IMR-90 (cell line): ENCODE results near the gene ZC3HAV1L. TPM values are rescaled to one million over a fixed set of nuclear protein-coding genes. Genes with fewer than 3 reads are reported as not detected.

Experiments used
- ATAC-seq: fragments of 200-7000 bp; cut with Tn5 transposase; 2 replicates; pipeline ENCODE4 v1.9.1; 2020; ENCODE audit warnings: low read depth, mild to moderate bottlenecking, moderate library complexity
- Bru-seq: library from RNA; stranded (reverse); fragments of 400-500 nt; gene quantifications from one replicate; lab custom pipeline; 2021; lab: Mats Ljungman, UMichigan
- BruChase-seq, 2 experiments: library from RNA; stranded (reverse); fragments of 400-500 nt; gene quantifications; one replicate each; lab custom pipeline; 2021; lab: Mats Ljungman, UMichigan
- BruUV-seq: library from RNA; stranded (reverse); fragments of 400-500 nt; replicated peaks from 2 replicates; lab custom pipeline; 2021; lab: Mats Ljungman, UMichigan
- CTCF ChIA-PET: fragments of 300-600 bp; formaldehyde crosslinking; extraction: SDS; loops from one replicate; lab custom pipeline; 2021; ENCODE audit warnings: antibody characterized with exemption; lab: Yijun Ruan, JAX
- POLR2A ChIA-PET: fragments of 300-600 bp; sonication (Branson Sonifier 250); formaldehyde crosslinking; loops from one replicate; lab custom pipeline; 2022; ENCODE audit warnings: antibody characterized with exemption; ENCODE audit not compliant: unreplicated experiment; lab: Charles Lee
- DNase-seq: peaks from one replicate; pipeline ENCODE4 v3.0.0; 2013
- H2AFZ ChIP-seq: replicated peaks from 2 replicates; pipeline ENCODE3; 2013; ENCODE audit warnings: low read length, mild to moderate bottlenecking; ENCODE audit not compliant: poor library complexity
- H2AK5ac ChIP-seq: 2 replicates; pipeline ENCODE4 v1.6.1; 2013; ENCODE audit warnings: low read depth, low read length, inconsistent platforms
- H2AK9ac ChIP-seq: replicated peaks from 2 replicates; pipeline ENCODE3; 2013; ENCODE audit warnings: mild to moderate bottlenecking, low read depth, low read length, moderate library complexity; ENCODE audit not compliant: poor library complexity
- H2BK120ac ChIP-seq: 2 replicates; pipeline ENCODE4 v1.6.1; 2013; ENCODE audit warnings: low read depth, low read length, inconsistent platforms
- H2BK15ac ChIP-seq: 3 replicates; pipeline ENCODE4 v1.6.1; 2013; ENCODE audit warnings: low read depth, low read length, inconsistent platforms
- H2BK20ac ChIP-seq: 2 replicates; pipeline ENCODE4 v1.6.1; 2013; ENCODE audit warnings: low read depth, mild to moderate bottlenecking, inconsistent platforms, low read length, moderate library complexity
- H2BK5ac ChIP-seq: 2 replicates; pipeline ENCODE4 v1.6.1; 2013; ENCODE audit warnings: mild to moderate bottlenecking, low read depth, low read length, inconsistent platforms; ENCODE audit not compliant: poor library complexity, severe bottlenecking
- H3K14ac ChIP-seq: replicated peaks from 2 replicates; pipeline ENCODE4 v1.6.1; 2013; ENCODE audit warnings: low read depth, low read length, inconsistent platforms
- H3K18ac ChIP-seq: 2 replicates; pipeline ENCODE4 v1.6.1; 2013; ENCODE audit warnings: low read depth, low read length, control low read depth
- H3K23ac ChIP-seq: 2 replicates; pipeline ENCODE4 v1.6.1; 2013; ENCODE audit warnings: low read depth, low read length, inconsistent platforms
- H3K27ac ChIP-seq: 2 replicates; pipeline ENCODE4 v1.5.1; 2013; ENCODE audit warnings: mild to moderate bottlenecking, control low read depth, low read length; ENCODE audit not compliant: insufficient read depth
- H3K27me3 ChIP-seq: 2 replicates; pipeline ENCODE4 v1.6.1; 2013; ENCODE audit warnings: low read length; ENCODE audit not compliant: control insufficient read depth, insufficient read depth
- H3K36me3 ChIP-seq: 2 replicates; pipeline ENCODE4 v1.6.1; 2013; ENCODE audit warnings: low read length, mixed read lengths; ENCODE audit not compliant: control insufficient read depth, insufficient read depth
- H3K4ac ChIP-seq: 2 replicates; pipeline ENCODE4 v1.6.1; 2013; ENCODE audit warnings: low read depth, low read length, inconsistent platforms
- H3K4me1 ChIP-seq: 2 replicates; pipeline ENCODE4 v1.6.1; 2013; ENCODE audit warnings: low read length, mixed read lengths; ENCODE audit not compliant: control insufficient read depth, insufficient read depth
- H3K4me2 ChIP-seq: 2 replicates; pipeline ENCODE4 v1.6.1; 2013; ENCODE audit warnings: low read depth, mild to moderate bottlenecking, control low read depth, low read length, moderate library complexity
- H3K4me3 ChIP-seq: 2 replicates; pipeline ENCODE4 v1.5.1; 2013; ENCODE audit warnings: low read depth, mild to moderate bottlenecking, control low read depth, low read length, moderate library complexity; ENCODE audit not compliant: insufficient read depth
- H3K56ac ChIP-seq: 2 replicates; pipeline ENCODE4 v1.6.1; 2013; ENCODE audit warnings: low read length, inconsistent platforms; ENCODE audit not compliant: insufficient read depth; ENCODE audit errors: extremely low read depth
- H3K79me1 ChIP-seq, 2 experiments: 2 replicates each; pipeline ENCODE4 v1.6.1; 2013; ENCODE audit warnings: low read length in 2 of 2, inconsistent platforms in 1 of 2, low read depth in 1 of 2
- H3K9ac ChIP-seq: 2 replicates; pipeline ENCODE4 v1.6.1; 2013; ENCODE audit warnings: low read depth, low read length, control low read depth
- H3K9me1 ChIP-seq: 2 replicates; pipeline ENCODE4 v1.6.1; 2013; ENCODE audit warnings: low read length, inconsistent platforms; ENCODE audit not compliant: insufficient read depth
- H3K9me3 ChIP-seq: 2 replicates; pipeline ENCODE4 v1.6.1; 2013; ENCODE audit warnings: low read length; ENCODE audit not compliant: control insufficient read depth, insufficient read depth
- H4K20me1 ChIP-seq: 2 replicates; pipeline ENCODE4 v1.6.1; 2013; ENCODE audit warnings: low read length, inconsistent platforms; ENCODE audit not compliant: insufficient read depth
- H4K5ac ChIP-seq: 2 replicates; pipeline ENCODE4 v1.6.1; 2013; ENCODE audit warnings: mild to moderate bottlenecking, low read depth, low read length, control low read depth
- H4K8ac ChIP-seq, 2 experiments: 2 replicates each; pipeline ENCODE4 v1.6.1; 2013; ENCODE audit warnings: low read depth in 2 of 2, low read length in 2 of 2, control low read depth in 1 of 2, inconsistent platforms in 1 of 2
- H4K91ac ChIP-seq: 2 replicates; pipeline ENCODE4 v1.6.1; 2013; ENCODE audit warnings: low read depth, low read length, inconsistent platforms; ENCODE audit not compliant: insufficient read depth
- CHD1 ChIP-seq: IDR thresholded peaks from 2 replicates; pipeline ENCODE4 v1.6.1; 2012; ENCODE audit warnings: low read depth, low read length, improper control_type of control experiment
- FOS ChIP-seq: fragments of 150-350 bp; IDR thresholded peaks from 2 replicates; pipeline ENCODE4 v1.6.1; 2016; ENCODE audit warnings: low read depth, low read length
- MXI1 ChIP-seq: IDR thresholded peaks from 2 replicates; pipeline ENCODE4 v1.6.1; 2012; ENCODE audit warnings: low read depth, mild to moderate bottlenecking, low read length, moderate library complexity, borderline replicate concordance
- RAD21 ChIP-seq: IDR thresholded peaks from 2 replicates; pipeline ENCODE4 v1.6.1; 2012; ENCODE audit warnings: low read length, improper control_type of control experiment
- USF2 ChIP-seq: fragments of 150-350 bp; IDR thresholded peaks from 2 replicates; pipeline ENCODE4 v1.6.1; 2017; ENCODE audit warnings: mild to moderate bottlenecking, antibody characterized with exemption, low read length, low read depth
- WGBS, 2 experiments: methylation state at CpG; one replicate each; pipeline versions ENCODE4 v1.1.5 to v1.1.7; 2013; ENCODE audit warnings: missing lambda C conversion rate in 2 of 2; ENCODE audit not compliant: insufficient read length in 1 of 2; ENCODE audit errors: extremely low coverage in 2 of 2; 5-methylcytosine and 5-hydroxymethylcytosine counted together
- dilution Hi-C: fragments of 300-500 bp; cut with HindIII; formaldehyde crosslinking; loops from one replicate; pipeline ENCODE4 v1.14.3; 2018; ENCODE audit warnings: low sequenced_read_pairs; ENCODE audit not compliant: unreplicated experiment
- in situ Hi-C: fragments of 300-500 bp; cut with MboI; formaldehyde crosslinking; loops from 3 replicates; pipeline ENCODE4 v1.14.3; 2019; ENCODE audit warnings: low sequenced_read_pairs, inconsistent platforms, mixed read lengths
- intact Hi-C: fragments of 100-400 bp; cut with micrococcal nuclease; formaldehyde crosslinking; loops from 2 replicates; pipeline ENCODE4 v1.10.0; 2022
- long read RNA-seq: library from polyadenylated mRNA; unstranded; transcript quantifications from one replicate; pipeline ENCODE4 v2.0.0, GENCODE V29; 2021; ENCODE audit not compliant: unreplicated experiment
- polyA plus RNA-seq, 3 experiments: library from polyadenylated mRNA; depleted of rRNA; stranded (reverse); fragments of >200 nt; gene quantifications; 2 replicates each; pipeline ENCODE4 v1.2.3, GENCODE V29; 2012; ENCODE audit warnings: low replicate concordance in 1 of 3
- total RNA-seq: library from RNA; depleted of rRNA; stranded (reverse); fragments of >200 nt; gene quantifications from 2 replicates; pipeline ENCODE4 v1.2.3, GENCODE V29; 2012; rRNA removed

ZC3HAV1L gene
- 4.5 and 4.7 TPM in 2 replicates for total RNA-seq
- polyA plus RNA-seq (2012; rRNA removed), result 7.4 and 9.4 TPM in 2 replicates
- 7.2 and 9.3 TPM in 2 replicates for polyA plus RNA-seq (2012; cell fraction: cytosol; rRNA removed)
- 11.5 and 13.7 TPM in 2 replicates for polyA plus RNA-seq (2012; cell fraction: nucleus; rRNA removed; ENCODE audit: low replicate concordance)
- Bru-seq, nascent RNA, result percentile 76 among the genes with signal in this experiment
- BruChase-seq, experiment 1, labeled RNA remaining after a 6-hour chase, result percentile 81 among the genes with signal in this experiment
- percentile 90 among the genes with signal in this experiment for BruChase-seq, experiment 2, labeled RNA remaining after a 2-hour chase
- long read RNA-seq, partial matches to known transcripts, result 1 of 1 reads
- long read RNA-seq, other reads (novel, unspliced or antisense), result 0 of 1 reads

- Histone ChIP-seq H3K4me3 (peak within 1 kb of the TSS; percentile 78), H3K4me2 (peak within 1 kb of the TSS; percentile 88), H3K4ac (peak within 1 kb of the TSS; percentile 96), H4K20me1 (peaks cover 16% of the 10 kb centered on the region), H3K9ac (peak within 1 kb of the TSS; percentile 70), H3K23ac (peak within 1 kb of the TSS; percentile 89), H3K4me1 (peaks cover 8% of the 10 kb centered on the region), H2AK9ac (peak within 1 kb of the TSS; percentile 98), H3K14ac (peak within 1 kb of the TSS; percentile 91), H2BK5ac (peak within 1 kb of the TSS; percentile 85), H2AFZ (peak within 1 kb of the TSS; percentile 99), H3K27ac (peak within 1 kb of the TSS; percentile 80), H4K91ac (peak within 1 kb of the TSS; percentile 90), H3K79me1 (peaks cover 16 to 46% of the 10 kb centered on the region in 2 experiments), H3K9me1 (peaks cover 17% of the 10 kb centered on the region), H2AK5ac (peak within 1 kb of the TSS; percentile 56; the same call in 1 of the 2 replicates), H3K27me3 (no peaks in the 10 kb centered on the region), H4K5ac (peak within 1 kb of the TSS; percentile 94), H2BK20ac (no peak within 1 kb of the TSS), H2BK120ac (peak within 1 kb of the TSS; percentile 81; the same call in 1 of the 2 replicates), H2BK15ac (peak within 1 kb of the TSS; percentile 4; the same call in 1 of the 3 replicates), H3K36me3 (peaks cover 15% of the 10 kb centered on the region), H3K9me3 (no peaks in the 10 kb centered on the region), H3K18ac (peak within 1 kb of the TSS; percentile 75), H4K8ac (peak within 1 kb of the TSS; percentile 89 to 98), H3K56ac (peak within 1 kb of the TSS; percentile 28; the same call in 1 of the 2 replicates)
- in situ Hi-C loops (no loop called here), dilution Hi-C loops (no loop called here), intact Hi-C loops (no loop called here)
- DNase-seq (peak; percentile 63), ATAC-seq (peak; percentile 95)
- no TSS peak for BruUV-seq
- WGBS, 2 experiments, result 3% methylated on average over 36 of the region's 82 CpGs; no CpG with 5 or more reads in 1 of the 2 experiments
- TF ChIP-seq USF2 (0 out of 2 replicates have a peak, but pooled peaks have one; percentile 5), FOS (no peak), RAD21 (no peak), MXI1 (peak; percentile 89), CHD1 (no peak)
- ChIA-PET POLR2A (interaction anchor here (0.6 kb wide), 1 partner anchor 13 kb away, joined by 3 read pairs; no protein-coding TSS in a partner anchor), CTCF (interaction anchor here (0.8 kb wide), 2 partner anchors 39 to 40 kb away, joined by 3 read pairs; no protein-coding TSS in a partner anchor)
These were observed at the start of gene ZC3HAV1L for GRCh38 chr7:139035586-139036353. ZC3HAV1L (minus strand) TSS chr7:139036042; CDS start chr7:139036017, 25 bp downstream.
